SH-SY5Y (cell line): ENCODE measurements around the gene GDPD1.

Experiments
- GATA2 ChIP-seq: IDR thresholded peaks from 2 replicates; pipeline ENCODE4 v1.6.1; 2011; ENCODE audit warnings: mild to moderate bottlenecking, low read depth, low read length
- GATA3 ChIP-seq: IDR thresholded peaks from 2 replicates; pipeline ENCODE4 v1.6.1; 2011; ENCODE audit warnings: low read depth, mild to moderate bottlenecking, low read length, moderate library complexity

DNA sequence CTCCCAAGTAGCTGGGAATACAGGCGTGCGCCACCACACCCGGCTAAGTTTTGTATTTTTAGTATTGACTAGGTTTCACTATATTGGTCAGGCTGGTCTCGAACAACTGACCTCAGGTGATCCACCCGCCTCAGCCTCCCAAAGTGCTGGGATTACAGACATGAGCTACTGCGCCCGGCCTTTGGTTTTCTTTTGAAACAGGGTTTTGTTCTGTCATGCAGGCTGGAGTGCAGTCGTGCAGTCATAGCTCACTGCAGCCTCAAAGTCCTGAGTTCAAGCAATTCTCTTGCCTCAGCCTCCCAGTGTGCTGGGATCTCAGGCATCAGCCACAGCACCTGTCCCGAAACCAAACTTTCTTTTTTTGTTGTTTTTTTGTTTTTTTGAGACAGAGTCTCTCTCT, 39.7 kb upstream of the GDPD1 start:
- TF ChIP-seq GATA2 (no peak), GATA3 (no peak)
